Non-pigmented ciliary epithelial cell (primary cell): ENCODE measurements around the gene LAIR2.
"Not testable (repeated sequence)": the region's sequence is repeated elsewhere in the genome, so short reads cannot be mapped to it uniquely, and the experiment has no call there.

Source experiments
- DNase-seq: peaks from one replicate; pipeline ENCODE4 v3.0.0-alpha.2; 2010; ENCODE audit warnings: low read depth

The LAIR2 gene

DNA sequence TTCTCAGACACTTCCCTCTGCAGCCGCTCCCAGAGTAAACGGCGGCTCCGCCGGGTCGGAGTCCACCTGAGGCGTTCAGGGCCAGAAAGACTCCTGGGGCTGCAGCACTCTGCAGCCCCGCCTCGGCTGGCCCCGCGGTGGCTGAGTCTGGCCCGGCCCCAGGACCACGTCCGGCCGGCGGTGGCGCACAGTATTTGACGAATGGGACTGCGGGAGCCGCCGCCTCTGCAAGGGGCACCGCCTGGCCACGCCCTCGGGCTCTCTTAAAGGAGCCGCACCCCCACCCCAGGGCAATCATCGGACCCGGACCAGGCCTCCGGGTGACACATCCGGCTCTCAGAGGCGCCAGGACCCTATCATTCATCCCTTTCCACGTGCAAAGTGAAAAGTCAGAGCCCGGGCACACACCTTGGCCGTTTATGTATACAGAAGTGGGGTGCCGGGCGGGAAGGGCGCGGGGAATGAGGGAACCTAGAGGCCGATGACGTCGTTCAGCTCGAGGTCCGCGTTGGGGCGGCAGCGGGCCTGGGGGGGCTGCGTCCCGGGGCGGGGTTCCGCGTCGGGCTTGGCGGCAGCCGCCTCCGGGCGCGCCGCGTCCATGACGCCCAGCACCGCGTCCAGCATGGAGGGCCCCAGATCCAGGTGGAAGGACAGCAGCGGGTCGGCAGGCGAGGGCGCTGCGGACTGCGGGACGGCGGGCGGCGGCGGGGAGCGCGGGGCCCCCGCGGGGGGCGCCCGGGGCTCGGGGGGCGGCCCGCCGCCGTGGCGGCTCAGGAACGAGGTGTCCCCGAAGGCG is 37.8 kb upstream of the LAIR2 start:
- DNase-seq = no peak

DNA sequence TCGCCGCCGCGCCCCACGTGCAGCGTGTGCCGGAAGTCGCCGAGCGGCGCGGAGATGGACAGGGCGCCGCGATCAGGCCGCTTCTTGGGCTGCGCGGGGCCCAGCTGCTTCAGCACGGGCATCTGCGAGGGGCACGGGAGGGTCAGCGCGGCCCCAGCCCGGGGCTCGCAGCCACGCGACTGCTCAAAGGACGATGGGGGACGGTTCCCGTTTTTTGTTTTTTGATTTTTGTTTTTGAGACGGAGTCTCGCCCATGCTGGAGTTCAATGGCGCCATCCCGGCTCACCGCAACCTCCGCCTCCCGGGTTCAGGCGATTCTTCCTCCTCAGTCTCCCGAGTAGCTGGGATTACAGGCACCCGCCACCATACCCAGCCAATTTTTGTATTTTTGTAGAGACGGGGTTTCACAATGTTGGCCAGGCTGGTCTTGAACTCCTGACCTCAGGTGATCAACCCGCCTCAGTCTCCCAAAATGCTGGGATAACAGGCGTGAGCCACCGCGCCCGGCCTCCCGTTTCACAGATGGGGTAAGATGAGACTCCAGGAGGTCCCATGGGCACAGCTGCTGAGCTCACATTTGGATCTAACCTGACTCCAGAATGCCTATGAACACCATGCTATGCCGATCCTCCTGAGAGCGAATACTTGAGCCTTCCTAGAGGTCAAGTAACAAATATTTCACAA is 37.1 kb upstream of the LAIR2 start:
- DNase-seq = no peak

DNA sequence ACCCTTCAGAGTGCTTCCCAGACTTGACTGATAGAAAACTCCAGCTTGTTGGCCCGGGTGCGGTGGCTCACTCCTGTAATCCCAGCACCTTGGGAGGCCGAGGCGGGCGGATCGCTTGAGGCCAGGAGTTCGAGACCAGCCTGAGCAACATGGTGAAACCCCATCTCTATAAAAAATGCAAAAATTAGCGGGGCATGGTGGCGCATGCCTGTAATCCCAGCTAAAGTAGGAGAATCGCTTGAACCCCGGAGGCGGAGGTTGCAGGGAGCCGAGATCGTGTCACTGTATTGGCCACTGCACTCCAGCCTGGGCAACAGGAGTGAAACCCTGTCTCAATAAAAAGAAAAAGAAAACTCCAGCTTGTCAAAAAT is 36.5 kb upstream of the LAIR2 start:
- not testable (repeated sequence) for DNase-seq

DNA sequence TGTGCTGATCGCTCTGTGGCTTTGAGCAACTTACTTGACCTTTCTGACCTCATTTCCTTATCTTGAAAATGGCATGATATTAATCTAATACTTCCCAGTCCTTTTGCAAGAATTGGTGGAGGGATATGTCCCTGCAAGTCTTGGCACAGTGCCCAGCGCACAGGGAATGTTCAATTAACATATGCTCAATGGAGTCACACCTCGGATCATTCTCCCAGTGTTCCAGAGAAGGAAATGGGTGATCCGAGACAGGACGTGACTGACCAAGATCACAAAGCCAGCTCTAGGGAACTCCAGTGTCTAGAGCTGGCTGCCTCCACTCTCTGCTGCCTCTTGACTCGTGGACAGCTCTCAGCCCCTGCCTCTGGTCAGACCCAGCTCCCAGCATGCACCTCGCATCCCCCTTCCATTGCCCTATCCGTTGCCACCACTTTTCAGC is 33.1 kb upstream of the LAIR2 start:
- DNase-seq = no peak

DNA sequence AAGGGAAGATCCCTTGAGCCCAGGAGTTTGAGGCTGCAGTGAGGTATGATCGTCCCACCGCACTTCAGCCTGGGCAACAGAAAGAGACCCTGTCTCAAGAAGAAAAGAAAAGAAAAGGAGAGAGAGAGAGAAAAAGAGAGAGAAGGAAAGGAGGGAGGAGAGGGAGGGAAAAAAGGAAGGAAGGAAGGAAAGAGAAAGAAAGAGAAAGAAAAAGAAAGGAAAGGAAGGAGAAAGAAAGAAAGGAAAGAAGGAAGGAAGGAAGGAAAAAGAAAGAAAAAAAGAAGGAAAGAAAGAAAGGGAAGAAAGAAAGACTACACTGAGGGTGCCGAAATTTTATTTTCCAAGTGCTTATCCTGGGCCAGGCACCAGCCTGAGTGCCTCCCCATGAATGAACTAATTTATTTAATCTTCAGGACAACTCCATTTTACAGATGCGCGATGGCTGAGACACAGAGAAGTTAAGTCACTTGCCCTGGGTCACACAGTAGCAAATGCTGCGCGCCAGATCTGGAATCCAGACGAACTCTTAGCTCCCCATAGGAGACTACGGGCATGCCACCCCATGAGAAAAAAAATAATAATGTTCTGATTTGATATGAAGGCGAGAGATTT is 32.2 kb upstream of the LAIR2 start:
- DNase-seq = no peak

DNA sequence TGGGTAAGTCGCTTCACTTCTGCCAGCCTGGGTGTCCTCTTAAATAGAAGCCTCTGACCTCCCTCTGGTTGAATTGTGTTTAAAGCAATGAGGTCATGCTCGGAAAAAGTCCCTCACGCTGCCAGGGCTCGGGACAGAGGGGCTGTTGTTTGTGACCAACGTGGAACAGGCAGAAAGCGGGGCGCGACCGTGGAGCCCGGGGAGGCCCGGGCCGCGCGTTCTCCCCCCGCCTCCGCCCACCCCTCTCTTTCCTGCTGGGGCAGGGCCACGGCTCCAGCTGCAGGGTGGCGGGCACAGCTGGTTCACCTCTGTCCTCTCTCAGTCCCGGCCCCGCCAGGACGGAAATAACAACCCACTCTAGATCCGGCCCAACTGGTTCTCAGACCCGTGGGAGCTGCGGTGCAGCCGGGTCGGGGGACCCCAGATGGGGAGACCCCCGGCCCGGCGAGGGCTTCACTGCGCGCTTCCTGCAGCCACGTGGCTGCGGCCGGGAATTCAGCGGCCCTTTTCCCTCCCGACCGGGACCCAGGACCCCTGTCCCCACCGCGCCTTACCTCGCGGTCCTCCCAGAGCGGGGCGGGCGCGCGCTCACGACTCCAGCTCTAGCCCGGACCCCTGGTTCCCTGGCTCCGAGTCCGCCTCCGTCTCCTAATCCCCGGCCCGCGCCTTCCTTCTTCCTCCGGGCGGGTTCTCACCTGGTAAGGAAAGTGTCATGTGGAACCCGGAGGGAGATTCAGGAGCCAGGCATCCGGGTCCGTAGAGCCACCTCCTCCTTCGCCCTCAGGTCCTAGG is 31.4 kb upstream of the LAIR2 start:
- no peak for DNase-seq

DNA sequence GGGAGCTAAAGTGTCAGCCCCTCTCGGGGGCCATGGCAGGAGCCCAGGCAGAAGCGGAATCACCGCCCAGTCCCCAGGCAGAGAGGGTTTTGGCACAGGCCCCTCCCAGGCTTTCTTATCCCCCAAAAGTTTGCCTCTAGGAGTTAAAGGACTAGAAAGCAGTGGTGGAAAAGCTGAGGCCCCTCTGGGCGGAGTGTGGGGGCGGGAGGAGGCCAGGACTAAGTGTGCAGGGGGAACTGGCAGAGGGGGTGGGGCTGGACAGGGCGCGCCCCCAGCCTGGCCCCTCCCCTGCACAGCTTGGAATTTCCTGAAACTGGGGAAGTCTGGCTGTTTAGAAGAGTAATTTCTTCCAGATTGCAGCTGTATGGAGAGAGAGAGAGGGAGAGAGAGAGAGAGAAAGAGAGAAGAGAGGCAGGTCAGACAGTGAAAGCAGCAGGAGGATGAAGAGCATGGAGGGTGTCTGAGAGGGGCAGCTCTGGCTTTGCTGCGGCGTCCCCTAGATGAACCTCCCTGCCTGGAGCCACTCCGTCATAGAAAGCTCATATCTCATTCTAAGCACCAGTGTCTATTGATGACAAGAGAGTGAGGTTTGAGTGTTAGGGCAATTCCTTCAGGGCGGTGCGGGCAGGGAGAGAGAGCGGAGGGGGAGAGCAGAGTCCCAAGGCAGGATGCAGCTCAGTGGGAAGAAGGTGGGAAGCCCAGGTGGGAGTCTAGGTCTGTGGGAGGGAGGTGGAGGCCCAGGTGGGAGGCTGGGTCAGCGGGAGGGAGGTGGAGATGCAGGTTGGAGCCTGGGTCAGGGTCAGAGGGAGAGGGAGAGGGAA is 29.4 kb upstream of the LAIR2 start, which contains the start of gene CDC42EP5:
Gene CDC42EP5, minus strand, starts transcription at position 226 of the 821 bp plus-strand sequence. CDS start 7,749 bp downstream, outside the sequence.
- DNase-seq = no peak

DNA sequence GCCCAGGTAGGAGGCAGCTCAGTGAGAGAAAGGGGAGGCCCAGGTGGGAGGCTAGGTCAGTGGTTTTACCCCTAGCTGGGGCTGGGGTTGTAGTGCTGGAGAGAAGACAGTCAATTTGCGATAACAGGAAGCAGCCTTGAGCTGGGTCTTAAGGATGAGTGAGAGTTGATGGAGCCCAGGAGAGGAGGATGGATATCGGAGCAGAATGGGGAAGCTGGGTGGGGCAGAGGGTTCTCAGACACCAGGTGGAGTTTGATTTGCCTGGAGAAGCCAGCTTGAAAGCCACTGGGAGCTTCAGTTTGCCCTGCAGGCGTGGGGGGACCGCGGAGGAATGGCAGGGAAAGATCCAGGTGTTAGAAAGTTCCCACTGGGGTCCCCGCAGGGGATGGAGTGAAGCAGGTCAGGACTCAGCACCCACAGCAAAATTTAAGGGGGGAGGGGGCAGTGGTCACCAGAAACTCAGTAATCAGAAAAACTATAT is 28.7 kb upstream of the LAIR2 start:
- DNase-seq = no peak

DNA sequence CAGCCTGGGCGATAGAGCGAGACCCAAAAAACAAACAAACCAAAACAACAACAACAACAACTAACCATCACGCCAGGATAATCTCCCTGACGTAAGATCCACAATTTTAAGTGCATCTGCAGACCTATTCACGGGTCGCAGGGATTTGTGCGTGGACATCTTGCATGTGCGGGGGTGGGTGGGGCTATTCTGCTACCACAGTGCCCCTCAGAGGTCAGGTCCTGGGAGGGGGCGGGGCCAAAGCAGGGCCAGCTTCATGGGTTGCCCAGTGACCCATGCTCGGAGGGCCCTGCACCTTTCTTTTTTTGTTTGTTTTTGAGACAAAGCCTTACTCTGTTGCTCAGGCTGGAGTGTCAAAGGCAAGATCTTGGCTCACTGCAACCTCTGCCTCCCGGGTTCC is 26.9 kb upstream of the LAIR2 start:
- no peak for DNase-seq

DNA sequence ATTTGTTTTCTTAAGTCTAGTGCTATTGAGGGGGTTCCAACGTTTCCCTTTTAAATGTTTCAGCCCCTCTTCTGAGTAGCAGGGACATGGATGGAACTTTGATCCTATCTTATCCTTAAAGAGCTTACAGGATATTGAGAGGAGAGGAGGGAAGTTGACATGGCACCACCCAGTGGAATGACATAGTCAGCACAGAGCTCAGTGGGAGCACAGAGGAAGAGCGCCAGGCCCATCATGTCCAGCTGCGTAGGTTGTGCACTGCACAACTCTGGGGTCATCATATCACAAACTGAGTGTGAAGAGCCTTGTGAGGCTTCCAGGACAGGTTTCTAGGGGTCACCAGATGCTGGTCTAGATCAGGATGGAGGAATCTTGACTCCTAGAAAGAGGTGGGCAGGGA is 25.0 kb upstream of the LAIR2 start:
- DNase-seq = no peak

DNA sequence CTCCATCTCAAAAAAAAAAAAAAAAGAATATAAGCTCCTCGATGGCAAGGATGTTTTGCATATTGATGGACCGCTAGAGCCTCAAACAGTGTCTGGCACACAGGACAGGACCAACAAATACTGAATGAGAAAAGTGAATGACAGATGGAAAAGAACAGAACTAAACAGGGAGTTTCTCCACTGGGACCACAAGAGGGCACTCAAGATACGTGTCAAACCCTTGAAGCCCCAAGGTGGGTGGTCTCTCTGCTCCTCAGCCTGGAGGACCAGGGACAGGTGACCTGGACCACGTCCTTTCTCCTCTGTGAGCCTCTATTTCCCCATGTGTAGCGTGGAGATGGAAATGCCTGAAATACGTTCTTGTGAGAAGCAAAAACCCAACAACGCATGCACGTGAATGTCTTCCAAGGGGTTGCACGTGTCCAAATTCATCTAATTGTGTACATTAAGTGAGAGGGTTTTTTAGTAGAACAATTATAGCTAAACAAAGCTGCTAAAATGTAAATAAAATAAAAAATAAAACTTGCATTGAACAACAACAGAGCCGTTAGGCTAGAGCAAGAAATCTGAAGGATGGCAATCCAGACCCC is 23.9 kb upstream of the LAIR2 start:
- no peak for DNase-seq

DNA sequence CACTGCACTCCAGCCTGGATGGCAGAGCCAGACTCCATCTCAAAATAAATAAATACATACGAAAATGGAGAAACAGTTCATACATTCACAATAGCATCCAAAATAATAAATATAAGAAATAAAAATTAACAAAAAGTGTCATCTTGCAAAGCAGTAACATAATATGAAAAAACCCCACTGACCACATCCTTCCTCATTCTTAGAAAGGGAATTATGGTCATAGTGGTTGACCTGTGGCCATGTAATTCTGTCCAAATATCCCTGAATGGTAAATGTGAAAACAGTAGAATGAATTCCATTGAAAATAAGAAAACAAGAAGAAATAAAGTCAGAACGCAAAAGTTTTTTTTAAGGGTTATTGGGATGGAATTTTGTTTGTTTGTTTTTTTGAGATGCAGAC is 22.6 kb upstream of the LAIR2 start:
- no peak for DNase-seq

DNA sequence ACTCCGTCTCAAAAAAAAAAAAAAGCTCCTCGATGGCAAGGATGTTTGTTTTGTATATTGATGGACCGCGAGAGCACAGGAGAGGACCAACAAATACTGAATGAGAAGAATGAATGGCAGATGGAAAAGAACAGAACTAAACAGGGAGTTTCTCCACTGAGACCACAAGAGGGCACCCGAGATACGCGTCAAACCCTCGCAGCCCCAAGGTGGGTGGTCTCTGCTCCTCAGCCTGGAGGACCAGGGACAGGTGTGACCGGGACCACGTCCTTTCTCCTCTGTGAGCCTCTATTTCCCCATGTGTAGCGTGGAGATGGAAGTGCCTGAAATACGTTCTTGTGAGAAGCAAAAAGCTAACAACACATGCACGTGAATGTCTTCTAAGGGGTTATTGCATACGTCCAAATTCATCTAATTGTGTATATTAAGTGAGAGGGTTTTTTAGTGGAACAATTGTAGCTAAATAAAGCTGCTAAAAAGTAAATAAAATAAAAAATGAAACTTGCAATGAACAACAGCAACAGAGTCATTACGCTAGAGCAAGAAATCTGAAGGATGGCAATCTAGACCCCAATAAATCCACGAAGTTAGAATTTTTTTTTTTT is 21.2 kb upstream of the LAIR2 start:
- no peak for DNase-seq

DNA sequence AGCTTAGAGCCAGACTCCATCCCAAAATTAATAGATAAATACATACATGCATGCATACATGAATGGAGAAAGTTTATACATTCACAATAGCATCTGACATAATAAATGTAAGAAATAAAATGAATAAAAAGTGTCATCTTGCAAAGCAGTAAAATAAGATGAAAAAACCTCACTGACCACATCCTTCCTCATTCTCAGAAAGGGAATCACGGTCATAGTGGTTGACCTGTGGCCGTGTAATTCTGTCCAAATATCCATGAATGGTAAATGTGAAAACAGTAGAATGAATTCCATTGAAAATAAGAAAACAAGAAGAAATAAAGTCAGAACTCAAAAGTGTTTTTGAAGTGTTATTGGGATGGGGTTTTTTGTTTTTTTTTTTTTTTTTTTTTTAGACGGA is 19.7 kb upstream of the LAIR2 start:
- no peak for DNase-seq

DNA sequence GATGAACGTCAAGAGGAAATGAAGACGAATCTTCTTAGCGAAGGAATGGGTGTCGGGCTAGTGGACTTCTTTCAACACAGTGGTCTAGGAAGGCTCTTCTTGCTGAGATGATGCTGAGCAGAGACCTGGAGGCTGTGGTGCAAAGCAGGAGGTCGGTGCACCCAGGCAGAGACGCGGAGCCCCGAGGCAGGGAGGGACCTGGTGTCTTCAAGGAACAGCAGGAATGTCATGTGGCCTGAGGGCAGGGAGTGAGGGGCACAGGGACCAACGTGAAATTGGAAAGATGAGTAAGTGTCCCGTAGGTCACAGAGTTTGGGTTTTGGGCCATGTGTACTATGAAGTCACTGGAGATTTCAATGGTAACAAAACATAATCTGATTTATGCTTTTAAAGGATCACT is 18.2 kb upstream of the LAIR2 start:
- DNase-seq = no peak

DNA sequence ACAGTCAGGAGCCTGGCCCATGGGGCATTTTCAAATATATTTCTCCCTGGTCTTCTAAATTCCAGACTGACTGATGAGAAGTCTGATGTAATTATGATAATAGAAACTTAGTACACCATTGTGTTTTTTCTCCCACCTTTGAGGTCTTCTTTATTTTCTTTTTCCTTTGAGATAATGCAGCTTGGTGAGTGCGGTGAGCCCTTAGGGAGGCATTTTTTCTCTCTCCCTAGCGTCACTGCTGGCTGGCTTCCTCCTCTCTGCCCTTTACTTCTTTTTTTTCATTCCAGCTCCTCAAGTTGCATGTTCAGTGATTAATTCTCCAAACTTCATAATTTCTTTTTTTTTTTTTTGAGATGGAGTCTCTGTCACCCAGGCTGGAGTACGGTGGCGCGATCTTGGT is 16.8 kb upstream of the LAIR2 start:
- DNase-seq = no peak

DNA sequence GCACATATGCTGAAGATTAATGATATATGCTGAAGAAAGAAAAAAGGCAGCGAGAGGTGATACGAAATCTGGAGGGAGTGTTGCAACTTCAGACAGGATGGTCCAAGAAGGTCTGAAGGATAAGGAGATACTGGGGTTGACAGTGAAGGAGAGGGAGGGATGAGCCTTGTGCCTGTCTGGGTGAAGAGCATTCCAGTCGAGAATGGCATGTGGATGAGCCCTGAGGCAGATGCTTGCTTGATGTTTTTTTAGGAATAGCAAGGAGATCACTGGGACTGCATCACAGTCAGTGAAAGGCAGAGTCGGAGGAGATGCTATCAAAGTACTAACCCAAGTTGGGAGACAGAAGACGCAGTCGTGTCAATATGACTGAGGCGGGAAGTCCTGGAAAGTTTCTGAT is 13.3 kb upstream of the LAIR2 start:
- no peak for DNase-seq

DNA sequence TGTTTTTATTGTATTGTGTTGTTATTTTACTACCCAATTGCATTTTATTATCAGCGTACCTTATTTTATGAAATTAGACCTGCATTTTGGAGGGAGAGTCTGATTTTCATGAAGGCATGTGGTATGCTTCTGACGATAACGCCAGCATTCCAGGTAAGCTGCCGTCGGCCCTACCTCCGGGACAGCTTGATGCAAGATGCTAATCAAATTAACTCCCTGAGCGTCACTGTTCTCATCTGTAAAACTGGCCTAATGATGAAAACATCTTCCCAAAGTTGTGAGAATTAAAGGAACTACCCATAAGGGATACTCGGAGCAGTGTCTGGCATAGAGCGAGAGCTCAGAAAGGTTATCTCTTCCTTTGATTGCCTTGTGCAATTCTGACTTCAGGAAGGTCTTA is 12.9 kb upstream of the LAIR2 start:
- DNase-seq = no peak

DNA sequence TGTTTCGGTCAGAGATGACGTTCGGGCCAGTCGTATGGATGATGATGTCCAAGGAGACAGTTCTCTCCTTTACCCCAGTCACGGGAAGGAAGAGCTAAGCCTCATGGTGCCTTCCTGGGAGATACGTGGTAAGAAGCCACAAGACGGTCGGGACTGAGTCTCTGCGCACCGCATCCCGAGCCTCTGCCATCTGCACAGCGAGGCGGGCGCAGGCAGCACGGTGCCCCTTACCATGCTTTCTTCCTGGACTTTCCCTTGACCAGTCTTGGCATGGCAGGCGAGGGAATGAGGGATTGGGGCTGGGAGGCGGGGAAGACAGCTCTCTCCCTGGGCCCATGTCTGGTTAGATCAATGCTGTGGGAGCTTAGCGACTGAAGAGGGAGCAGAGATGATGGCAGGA is 10.1 kb upstream of the LAIR2 start:
- no peak for DNase-seq

DNA sequence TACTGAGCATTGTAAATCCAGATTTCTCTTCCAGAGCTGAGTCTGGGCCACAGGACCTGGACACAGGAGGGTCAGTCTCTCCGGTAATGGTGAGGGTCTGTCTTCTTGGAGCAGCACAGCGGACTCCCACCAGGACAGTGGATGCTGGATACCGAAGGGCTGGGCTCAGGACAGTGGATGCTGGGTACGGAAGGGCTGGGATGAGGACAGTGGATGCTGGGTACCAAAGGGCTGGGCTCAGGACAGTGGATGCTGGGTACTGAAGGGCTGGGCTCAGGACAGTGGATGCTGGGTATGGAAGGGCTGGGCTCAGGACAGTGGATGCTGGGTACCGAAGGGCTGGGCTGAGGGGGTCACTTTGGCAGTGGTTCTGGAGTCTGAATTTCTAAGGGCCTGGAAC is 9.6 kb upstream of the LAIR2 start:
- not testable (repeated sequence) for DNase-seq
